ENCODE results near the gene BCS1L. TPM values are rescaled to one million over a fixed set of nuclear protein-coding genes. Genes with fewer than 3 reads are reported as not detected.

The BCS1L gene
- polyA plus RNA-seq, 1 experiment, result 49.0 TPM

- no peak for DNase-seq (ENCODE audit: low read depth)
- CTCF ChIA-PET, result no interaction called here
- no peak for TF ChIP-seq CTCF (IDR thresholded peaks at IDR 0.05; ENCODE audit: insufficient read depth, low read depth, low read length)
These were observed 23.8 kb upstream of the BCS1L start for GRCh38 chr2:218635719-218636118.

GRCh38 chr2:218638372-218638771, 21.1 kb upstream of the BCS1L start:
- DNase-seq (ENCODE audit: low read depth), result no peak
- Histone ChIP-seq H3K27me3 (ENCODE audit: control insufficient read depth, insufficient read depth, low read length) (no peaks in the 10 kb centered on the region), H3K36me3 (ENCODE audit: control insufficient read depth, insufficient read depth, low read length) (peaks cover 27% of the 10 kb centered on the region), H3K4me3 (ENCODE audit: low read depth, low read length) (no peak overlapping the region)
- ChIA-PET POLR2A (no interaction called here), CTCF (interaction anchor here (0.6 kb wide), 1 partner anchor 660 kb away, joined by 3 read pairs; no protein-coding TSS in a partner anchor)
- no peak for TF ChIP-seq CTCF (IDR thresholded peaks at IDR 0.05; ENCODE audit: insufficient read depth, low read depth, low read length)

More at GRCh38 chr2:218635719-218636118, 23.8 kb upstream of the BCS1L start:
- POLR2A ChIA-PET, result interaction anchor here (0.6 kb wide), 1 partner anchor 17 kb away, joined by 4 read pairs; no protein-coding TSS in a partner anchor
- no peaks in the 10 kb centered on the region for H3K27me3 ChIP-seq (ENCODE audit: control insufficient read depth, insufficient read depth, low read length)
- H3K4me3 ChIP-seq (ENCODE audit: low read depth, low read length), result no peak overlapping the region
- H3K36me3 ChIP-seq (ENCODE audit: control insufficient read depth, insufficient read depth, low read length), result peaks cover 17% of the 10 kb centered on the region

DNA sequence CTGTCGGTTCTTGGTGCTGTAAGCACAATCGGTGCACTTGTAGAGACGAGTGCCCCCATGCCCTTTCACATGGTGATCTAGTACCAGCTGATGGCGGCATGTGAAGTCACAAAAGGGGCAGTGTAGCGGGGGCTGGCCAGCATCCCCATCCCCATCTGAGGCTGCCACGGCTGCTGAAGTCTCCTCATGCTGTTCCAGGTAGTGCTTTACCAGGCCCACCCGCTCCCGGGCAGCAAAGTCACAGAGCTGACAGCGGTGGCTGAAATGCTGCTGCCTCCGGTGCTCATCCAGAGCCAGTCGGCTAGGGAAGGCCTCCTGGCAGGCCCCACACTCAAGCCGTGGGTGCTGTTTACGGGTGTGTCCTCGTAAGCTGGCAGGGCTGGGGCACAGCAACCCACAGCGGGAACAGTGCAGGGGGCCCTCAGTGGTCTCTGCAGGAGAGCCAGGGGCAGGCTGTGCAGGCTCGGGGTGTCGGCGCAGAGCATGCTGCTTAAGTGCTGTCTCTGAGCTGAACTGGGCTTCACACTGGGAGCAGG, 17.3 kb upstream of the BCS1L start:
- Histone ChIP-seq H3K27me3 (ENCODE audit: control insufficient read depth, insufficient read depth, low read length) (no peaks in the 10 kb centered on the region), H3K36me3 (ENCODE audit: control insufficient read depth, insufficient read depth, low read length) (peaks cover 41% of the 10 kb centered on the region), H3K4me3 (ENCODE audit: low read depth, low read length) (no peak overlapping the region)
- TF ChIP-seq CTCF (IDR thresholded peaks at IDR 0.05; ENCODE audit: insufficient read depth, low read depth, low read length), result no peak
- ChIA-PET CTCF (no interaction called here), POLR2A (no interaction called here)
- DNase-seq (ENCODE audit: low read depth), result no peak

GRCh38 chr2:218642786-218643185, 16.7 kb upstream of the BCS1L start:
- TF ChIP-seq CTCF (IDR thresholded peaks at IDR 0.05; ENCODE audit: insufficient read depth, low read depth, low read length), result no peak
- Histone ChIP-seq H3K27me3 (ENCODE audit: control insufficient read depth, insufficient read depth, low read length) (no peaks in the 10 kb centered on the region), H3K4me3 (ENCODE audit: low read depth, low read length) (no peak overlapping the region), H3K36me3 (ENCODE audit: control insufficient read depth, insufficient read depth, low read length) (peaks cover 44% of the 10 kb centered on the region)
- ChIA-PET CTCF (no interaction called here), POLR2A (no interaction called here)
- DNase-seq (ENCODE audit: low read depth), result no peak

DNA sequence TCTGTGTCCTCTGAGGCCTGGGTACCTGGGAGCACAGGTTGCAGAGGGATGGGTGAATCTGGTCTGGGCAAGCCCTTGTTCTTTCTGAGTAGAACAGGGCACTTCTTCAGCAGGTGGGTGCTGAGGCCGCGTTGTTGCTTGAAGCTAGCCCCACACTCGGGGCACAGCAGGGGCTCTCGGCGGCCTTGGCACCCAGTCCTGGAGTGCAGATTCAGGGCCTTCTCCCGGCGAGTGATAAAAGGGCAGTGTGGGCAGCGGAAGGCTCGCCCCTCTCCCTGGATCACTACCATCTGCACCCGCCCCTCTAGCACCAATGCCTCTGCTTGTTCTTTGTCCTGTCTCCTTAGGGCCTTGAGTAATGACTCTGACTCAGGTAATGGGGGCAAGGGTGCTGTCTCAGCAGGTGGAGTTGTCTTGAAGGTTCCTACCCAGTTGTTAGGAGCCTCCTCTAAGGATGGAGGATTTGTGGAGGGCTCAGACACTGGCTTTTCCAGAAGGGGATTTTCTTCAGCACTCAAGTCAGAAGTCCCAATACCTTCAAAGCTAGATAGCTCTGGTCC, 15.7 kb upstream of the BCS1L start:
- no peak for DNase-seq (ENCODE audit: low read depth)
- no peaks in the 10 kb centered on the region for H3K27me3 ChIP-seq (ENCODE audit: control insufficient read depth, insufficient read depth, low read length)
- peaks cover 41% of the 10 kb centered on the region for H3K36me3 ChIP-seq (ENCODE audit: control insufficient read depth, insufficient read depth, low read length)
- POLR2A ChIA-PET, result no interaction called here
- CTCF ChIA-PET, result no interaction called here
- no peak overlapping the region for H3K4me3 ChIP-seq (ENCODE audit: low read depth, low read length)
- TF ChIP-seq CTCF (IDR thresholded peaks at IDR 0.05; ENCODE audit: insufficient read depth, low read depth, low read length), result no peak
